Kidney epithelial cell (primary cell): ENCODE data around the gene OBSL1. TPM values are rescaled to one million over a fixed set of nuclear protein-coding genes. Genes with fewer than 3 reads are reported as not detected.

ENCODE experiments used
- DNase-seq: peaks from one replicate; pipeline ENCODE4 v3.0.0-alpha.2; 2010; ENCODE audit warnings: low read depth
- H3K27me3 ChIP-seq: 2 replicates; pipeline ENCODE4 v1.6.0; 2011; ENCODE audit warnings: low read length; ENCODE audit not compliant: control insufficient read depth, insufficient read depth
- H3K36me3 ChIP-seq: 2 replicates; pipeline ENCODE4 v1.5.1; 2011; ENCODE audit warnings: low read length; ENCODE audit not compliant: control insufficient read depth, insufficient read depth
- H3K4me3 ChIP-seq: 2 replicates; pipeline ENCODE4 v1.5.1; 2011; ENCODE audit warnings: low read depth, mild to moderate bottlenecking, control low read depth, low read length
- CTCF ChIP-seq: IDR thresholded peaks from 2 replicates; pipeline ENCODE4 v1.5.1; 2011; ENCODE audit warnings: mild to moderate bottlenecking, moderate library complexity, low read length, control low read depth, inconsistent platforms; ENCODE audit not compliant: insufficient read depth, poor library complexity, severe bottlenecking
- total RNA-seq: library from RNA; depleted of rRNA; stranded (reverse); fragments of >200 nt; gene quantifications from 2 replicates; pipeline ENCODE4 v1.2.3, GENCODE V29; 2015

The OBSL1 gene
- total RNA-seq, 1 donor from 2014 or later, result 39.8 TPM

GRCh38 chr2:219615036-219615435 lies 43.7 kb upstream of the OBSL1 start:
- H3K27me3 ChIP-seq, result no peaks in the 10 kb centered on the region
- TF ChIP-seq CTCF, result no peak
- H3K36me3 ChIP-seq, result no peaks in the 10 kb centered on the region
- DNase-seq, result no peak
- no peak overlapping the region for H3K4me3 ChIP-seq

- Histone ChIP-seq H3K27me3 (no peaks in the 10 kb centered on the region), H3K36me3 (no peaks in the 10 kb centered on the region), H3K4me3 (no peak overlapping the region)
- no peak for TF ChIP-seq CTCF
- no peak for DNase-seq
Measured at GRCh38 chr2:219614076-219614860, 42.9 kb upstream of the OBSL1 start.

GRCh38 chr2:219613461-219614070 lies 42.2 kb upstream of the OBSL1 start:
- H3K4me3 ChIP-seq, result no peak overlapping the region
- no peak for TF ChIP-seq CTCF
- H3K27me3 ChIP-seq, result no peaks in the 10 kb centered on the region
- no peaks in the 10 kb centered on the region for H3K36me3 ChIP-seq
- DNase-seq, result no peak

GRCh38 chr2:219612577-219613286 lies 41.4 kb upstream of the OBSL1 start:
- no peak for TF ChIP-seq CTCF
- DNase-seq, result no peak
- Histone ChIP-seq H3K27me3 (no peaks in the 10 kb centered on the region), H3K36me3 (no peaks in the 10 kb centered on the region), H3K4me3 (no peak overlapping the region)

GRCh38 chr2:219611866-219612576 lies 40.7 kb upstream of the OBSL1 start:
- Histone ChIP-seq H3K27me3 (no peaks in the 10 kb centered on the region), H3K36me3 (peaks cover 1% of the 10 kb centered on the region), H3K4me3 (no peak overlapping the region)
- no peak for DNase-seq
- no peak for TF ChIP-seq CTCF
